Liver (tissue), 9 donors: ENCODE data around the gene KIN. TPM values are rescaled to one million over a fixed set of nuclear protein-coding genes. Genes with fewer than 3 reads are reported as not detected.
"Not testable (repeated sequence)": the region's sequence is repeated elsewhere in the genome, so short reads cannot be mapped to it uniquely, and the experiment has no call there.

Source experiments
- DNase-seq: peaks from one replicate; pipeline ENCODE4 v3.0.0-alpha.2; 2017; ENCODE audit warnings: low spot score
- H3K27ac ChIP-seq, 2 donors: one replicate each; pipeline ENCODE4 v1.7.0; 2013; ENCODE audit warnings: inconsistent platforms in 2 of 2, low read length in 2 of 2, control low read depth in 1 of 2, low read depth in 1 of 2, mild to moderate bottlenecking in 1 of 2
- H3K27me3 ChIP-seq, 4 donors: one replicate each; pipeline versions ENCODE4 v1.6.1 to v1.7.0; 2013; ENCODE audit warnings: low read length in 3 of 4, inconsistent platforms in 1 of 4, mild to moderate bottlenecking in 1 of 4, moderate library complexity in 1 of 4; ENCODE audit not compliant: control insufficient read depth in 4 of 4, insufficient read depth in 4 of 4
- H3K36me3 ChIP-seq, 4 donors: one replicate each; pipeline versions ENCODE4 v1.6.1 to v1.7.0; 2013; ENCODE audit warnings: low read length in 3 of 4, mild to moderate bottlenecking in 3 of 4, low read depth in 1 of 4, moderate library complexity in 1 of 4; ENCODE audit not compliant: control insufficient read depth in 4 of 4, insufficient read depth in 3 of 4
- H3K4me1 ChIP-seq, 4 donors: one replicate each; pipeline versions ENCODE4 v1.6.1 to v1.7.0; 2013; ENCODE audit warnings: low read length in 3 of 4, mild to moderate bottlenecking in 3 of 4, moderate library complexity in 1 of 4; ENCODE audit not compliant: control insufficient read depth in 4 of 4, insufficient read depth in 4 of 4
- H3K4me3 ChIP-seq, 3 donors: one replicate each; pipeline versions ENCODE4 v1.6.1 to v1.7.0; 2013; ENCODE audit warnings: low read length in 3 of 3, control low read depth in 1 of 3, low read depth in 1 of 3, mild to moderate bottlenecking in 1 of 3
- H3K9ac ChIP-seq, 2 donors: one replicate each; pipeline ENCODE4 v1.7.0; 2013; ENCODE audit warnings: low read length in 2 of 2, mild to moderate bottlenecking in 2 of 2, moderate library complexity in 2 of 2, control low read depth in 1 of 2, low read depth in 1 of 2
- H3K9me3 ChIP-seq, 4 donors: one replicate each; pipeline versions ENCODE4 v1.6.1 to v1.7.0; 2013; ENCODE audit warnings: low read length in 3 of 4; ENCODE audit not compliant: control insufficient read depth in 4 of 4
- CTCF ChIP-seq: fragments of 150-350 bp; IDR thresholded peaks from 2 replicates; pipeline ENCODE4 v1.5.1; 2017; ENCODE audit warnings: improper control_type of control experiment, low read depth, low read length; ENCODE audit not compliant: missing input control
- EGR1 ChIP-seq, 2 donors: IDR thresholded peaks; 2 replicates each; pipeline ENCODE4 v1.6.1; 2016 to 2018; ENCODE audit warnings: antibody characterized with exemption in 2 of 2, low read depth in 2 of 2
- FOXA1 ChIP-seq: IDR thresholded peaks from 2 replicates; pipeline ENCODE4 v1.6.1; 2016; ENCODE audit warnings: antibody characterized with exemption
- FOXA2 ChIP-seq: IDR thresholded peaks from 2 replicates; pipeline ENCODE4 v1.6.1; 2016; ENCODE audit warnings: antibody characterized with exemption
- GABPA ChIP-seq, 2 donors: IDR thresholded peaks in 1 of 2; conservative IDR thresholded peaks in 1 of 2; 2 replicates each; pipeline ENCODE4 v1.6.1; 2016; ENCODE audit warnings: antibody characterized with exemption in 2 of 2, mild to moderate bottlenecking in 1 of 2, moderate library complexity in 1 of 2
- HNF4A ChIP-seq, 2 donors: conservative IDR thresholded peaks; 2 replicates each; pipeline ENCODE4 v1.6.1; 2016; ENCODE audit warnings: antibody characterized with exemption in 2 of 2, mild to moderate bottlenecking in 2 of 2
- HNF4G ChIP-seq: IDR thresholded peaks from 2 replicates; pipeline ENCODE4 v1.6.1; 2016; ENCODE audit warnings: antibody characterized with exemption
- JUND ChIP-seq, 2 donors: IDR thresholded peaks; 2 replicates each; pipeline ENCODE4 v1.6.1; 2016; ENCODE audit warnings: antibody characterized with exemption in 2 of 2
- NR2F2 ChIP-seq: IDR thresholded peaks from 2 replicates; pipeline ENCODE4 v1.6.1; 2016; ENCODE audit warnings: antibody characterized with exemption
- RAD21 ChIP-seq, 2 donors: IDR thresholded peaks; 2 replicates each; pipeline ENCODE4 v1.6.1; 2016; ENCODE audit warnings: antibody characterized with exemption in 2 of 2, mild to moderate bottlenecking in 2 of 2
- RXRA ChIP-seq, 2 donors: IDR thresholded peaks; 2 replicates each; pipeline ENCODE4 v1.6.1; 2017 to 2018; ENCODE audit warnings: antibody characterized with exemption in 2 of 2, mild to moderate bottlenecking in 1 of 2
- SP1 ChIP-seq: IDR thresholded peaks from 2 replicates; pipeline ENCODE4 v1.6.1; 2018; ENCODE audit warnings: antibody characterized with exemption, mild to moderate bottlenecking
- TAF1 ChIP-seq: conservative IDR thresholded peaks from 2 replicates; pipeline ENCODE4 v1.6.1; 2016; ENCODE audit warnings: antibody characterized with exemption, mild to moderate bottlenecking
- YY1 ChIP-seq: IDR thresholded peaks from 2 replicates; pipeline ENCODE4 v1.6.1; 2016; ENCODE audit warnings: antibody characterized with exemption, mild to moderate bottlenecking
- WGBS: extraction: QIAGEN DNeasy Blood & Tissue Kit; methylation state at CpG from one replicate; pipeline ENCODE4 v1.1.7; 2013; 5-methylcytosine and 5-hydroxymethylcytosine counted together
- polyA plus RNA-seq, 2 donors: library from polyadenylated mRNA; stranded (reverse) in 1 of 2; unstranded in 1 of 2; fragments of 200-250 nt in 1 of 2; fragments of >200 nt in 1 of 2; fragmentation: Nextera tagmentation in 1 of 2; extraction: Ambion mirVana in 1 of 2; gene quantifications; one replicate each; pipeline versions ENCODE4 v1.2.1 to v1.2.3, GENCODE V29; 2013 to 2015
- total RNA-seq, 2 donors: library from RNA; depleted of rRNA; stranded (reverse); fragments of >200 nt; gene quantifications; one replicate each; pipeline ENCODE4 v1.2.3, GENCODE V29; 2014
- TF ChIP-seq, protein P1 (sequence below): IDR thresholded peaks from 2 replicates; pipeline ENCODE4 v1.6.1; 2016; ENCODE audit warnings: antibody characterized with exemption
- TF ChIP-seq, protein P2 (sequence below): IDR thresholded peaks from 2 replicates; pipeline ENCODE4 v1.6.1; 2016; ENCODE audit warnings: antibody characterized with exemption
- TF ChIP-seq, protein P3 (sequence below): IDR thresholded peaks from 2 replicates; pipeline ENCODE4 v1.6.1; 2016; ENCODE audit warnings: antibody characterized with exemption
- TF ChIP-seq, protein P4 (sequence below): IDR thresholded peaks from 2 replicates; pipeline ENCODE4 v1.6.1; 2016; ENCODE audit warnings: antibody characterized with exemption, mild to moderate bottlenecking
- donor health status: healthy.
- donor health status: healthy.
- donor health status: healthy.
- donor health status: healthy.
- donor health status: healthy.

Gene KIN
- total and polyA plus RNA-seq, 4 donors, result 2.4 to 3.8 (median 3.1) TPM

DNA sequence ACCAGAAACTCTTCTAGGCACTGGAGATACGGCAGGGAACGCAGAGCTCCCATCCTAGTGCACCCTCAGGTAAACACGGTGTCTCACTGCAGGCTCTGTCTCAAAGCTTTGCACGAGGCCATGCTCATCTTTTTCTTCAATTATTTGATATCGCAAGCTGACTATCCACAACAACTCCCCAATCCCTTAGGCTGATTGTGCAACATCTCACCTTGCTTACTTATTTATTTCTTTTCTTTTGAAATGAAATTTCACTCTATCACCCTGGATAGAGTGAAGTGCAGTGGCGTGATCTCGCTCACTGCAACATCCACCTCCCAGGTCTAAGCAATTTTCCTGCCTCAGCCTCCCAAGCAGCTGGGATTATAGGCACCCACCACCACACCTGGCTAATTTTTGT lies 72.3 kb downstream of the KIN start:
- TF ChIP-seq TAF1 (no peak), HNF4A (conservative IDR thresholded peaks at IDR 0.05) (no peak), RAD21 (IDR thresholded peaks at IDR 0.05) (no peak), EGR1 (IDR thresholded peaks at IDR 0.05; ENCODE audit: low read depth in 2 of 2) (no peak), GABPA (IDR thresholded peaks at IDR 0.05 in 1 of 2, conservative IDR thresholded peaks at IDR 0.05 in 1 of 2) (no peak), FOXA2 (no peak), YY1 (no peak), CTCF (no peak), RXRA (IDR thresholded peaks at IDR 0.05) (no peak), HNF4G (no peak), FOXA1 (no peak), SP1 (no peak), NR2F2 (no peak), JUND (IDR thresholded peaks at IDR 0.05) (no peak)
- TF ChIP-seq, protein P1, sequence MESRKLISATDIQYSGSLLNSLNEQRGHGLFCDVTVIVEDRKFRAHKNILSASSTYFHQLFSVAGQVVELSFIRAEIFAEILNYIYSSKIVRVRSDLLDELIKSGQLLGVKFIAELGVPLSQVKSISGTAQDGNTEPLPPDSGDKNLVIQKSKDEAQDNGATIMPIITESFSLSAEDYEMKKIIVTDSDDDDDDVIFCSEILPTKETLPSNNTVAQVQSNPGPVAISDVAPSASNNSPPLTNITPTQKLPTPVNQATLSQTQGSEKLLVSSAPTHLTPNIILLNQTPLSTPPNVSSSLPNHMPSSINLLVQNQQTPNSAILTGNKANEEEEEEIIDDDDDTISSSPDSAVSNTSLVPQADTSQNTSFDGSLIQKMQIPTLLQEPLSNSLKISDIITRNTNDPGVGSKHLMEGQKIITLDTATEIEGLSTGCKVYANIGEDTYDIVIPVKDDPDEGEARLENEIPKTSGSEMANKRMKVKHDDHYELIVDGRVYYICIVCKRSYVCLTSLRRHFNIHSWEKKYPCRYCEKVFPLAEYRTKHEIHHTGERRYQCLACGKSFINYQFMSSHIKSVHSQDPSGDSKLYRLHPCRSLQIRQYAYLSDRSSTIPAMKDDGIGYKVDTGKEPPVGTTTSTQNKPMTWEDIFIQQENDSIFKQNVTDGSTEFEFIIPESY, result no peak
- TF ChIP-seq, protein P2, sequence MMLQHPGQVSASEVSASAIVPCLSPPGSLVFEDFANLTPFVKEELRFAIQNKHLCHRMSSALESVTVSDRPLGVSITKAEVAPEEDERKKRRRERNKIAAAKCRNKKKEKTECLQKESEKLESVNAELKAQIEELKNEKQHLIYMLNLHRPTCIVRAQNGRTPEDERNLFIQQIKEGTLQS, result no peak
- TF ChIP-seq, protein P3, sequence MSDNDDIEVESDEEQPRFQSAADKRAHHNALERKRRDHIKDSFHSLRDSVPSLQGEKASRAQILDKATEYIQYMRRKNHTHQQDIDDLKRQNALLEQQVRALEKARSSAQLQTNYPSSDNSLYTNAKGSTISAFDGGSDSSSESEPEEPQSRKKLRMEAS, result no peak
- TF ChIP-seq, protein P4, sequence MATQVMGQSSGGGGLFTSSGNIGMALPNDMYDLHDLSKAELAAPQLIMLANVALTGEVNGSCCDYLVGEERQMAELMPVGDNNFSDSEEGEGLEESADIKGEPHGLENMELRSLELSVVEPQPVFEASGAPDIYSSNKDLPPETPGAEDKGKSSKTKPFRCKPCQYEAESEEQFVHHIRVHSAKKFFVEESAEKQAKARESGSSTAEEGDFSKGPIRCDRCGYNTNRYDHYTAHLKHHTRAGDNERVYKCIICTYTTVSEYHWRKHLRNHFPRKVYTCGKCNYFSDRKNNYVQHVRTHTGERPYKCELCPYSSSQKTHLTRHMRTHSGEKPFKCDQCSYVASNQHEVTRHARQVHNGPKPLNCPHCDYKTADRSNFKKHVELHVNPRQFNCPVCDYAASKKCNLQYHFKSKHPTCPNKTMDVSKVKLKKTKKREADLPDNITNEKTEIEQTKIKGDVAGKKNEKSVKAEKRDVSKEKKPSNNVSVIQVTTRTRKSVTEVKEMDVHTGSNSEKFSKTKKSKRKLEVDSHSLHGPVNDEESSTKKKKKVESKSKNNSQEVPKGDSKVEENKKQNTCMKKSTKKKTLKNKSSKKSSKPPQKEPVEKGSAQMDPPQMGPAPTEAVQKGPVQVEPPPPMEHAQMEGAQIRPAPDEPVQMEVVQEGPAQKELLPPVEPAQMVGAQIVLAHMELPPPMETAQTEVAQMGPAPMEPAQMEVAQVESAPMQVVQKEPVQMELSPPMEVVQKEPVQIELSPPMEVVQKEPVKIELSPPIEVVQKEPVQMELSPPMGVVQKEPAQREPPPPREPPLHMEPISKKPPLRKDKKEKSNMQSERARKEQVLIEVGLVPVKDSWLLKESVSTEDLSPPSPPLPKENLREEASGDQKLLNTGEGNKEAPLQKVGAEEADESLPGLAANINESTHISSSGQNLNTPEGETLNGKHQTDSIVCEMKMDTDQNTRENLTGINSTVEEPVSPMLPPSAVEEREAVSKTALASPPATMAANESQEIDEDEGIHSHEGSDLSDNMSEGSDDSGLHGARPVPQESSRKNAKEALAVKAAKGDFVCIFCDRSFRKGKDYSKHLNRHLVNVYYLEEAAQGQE, result no peak
- 92% methylated on average over 7 of the region's 7 CpGs for WGBS

DNA sequence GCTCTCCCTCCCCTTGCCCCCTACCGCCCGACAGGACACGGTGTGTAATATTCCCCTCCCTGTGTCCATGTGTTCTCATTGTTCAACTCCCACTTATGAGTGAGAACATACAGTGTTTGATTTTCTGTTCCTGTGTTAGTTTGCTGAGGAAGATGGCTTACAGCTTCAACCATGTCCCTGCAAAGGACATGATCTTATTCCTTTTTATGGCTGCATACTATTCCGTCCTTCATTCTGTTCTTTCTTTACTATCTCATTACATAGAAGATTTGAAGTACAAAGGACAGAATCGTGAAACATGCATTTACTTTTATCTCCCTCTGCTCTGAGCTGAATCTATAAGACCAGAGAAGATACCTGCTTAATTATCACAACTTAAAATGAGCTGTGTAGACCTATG lies 76.7 kb downstream of the KIN start:
- H3K9ac ChIP-seq, H3K9me3 ChIP-seq, H3K27ac ChIP-seq, DNase-seq, H3K4me3 ChIP-seq, H3K27me3 ChIP-seq: not testable (repeated sequence)
- H3K4me1 ChIP-seq, result peaks cover 6 to 60% (median 38%) of the 10 kb centered on the region in 4 donors
- 91% methylated on average over 5 of the region's 5 CpGs for WGBS
- H3K36me3 ChIP-seq, result peaks cover 3 to 43% (median 24%) of the 10 kb centered on the region in 4 donors

More for the DNA sequence above, 72.3 kb downstream of the KIN start:
- H3K9ac ChIP-seq, result no peak overlapping the region
- peaks cover 3 to 63% (median 47%) of the 10 kb centered on the region in 4 donors for H3K36me3 ChIP-seq
- peaks cover 0 to 17% (median 3%) of the 10 kb centered on the region in 4 donors for H3K4me1 ChIP-seq
- H3K27me3 ChIP-seq, result no peaks in the 10 kb centered on the region
- no peaks in the 10 kb centered on the region for H3K9me3 ChIP-seq
- DNase-seq, result no peak
- no peak overlapping the region for H3K4me3 ChIP-seq
- no peak overlapping the region for H3K27ac ChIP-seq
